SU-DHL-6 (cell line): ENCODE measurements around the gene ZNF215.

Experiments used
- H2AFZ ChIP-seq: fragments of 200-600 bp; sonication (generic); 2 replicates; pipeline ENCODE4 v1.6.1; 2014; ENCODE audit warnings: low read depth, mild to moderate bottlenecking, moderate library complexity, mixed read lengths, antibody characterized with exemption, low read length; ENCODE audit not compliant: severe bottlenecking
- H3F3A ChIP-seq: fragments of 200-600 bp; shearing (Covaris generic); 2 replicates; pipeline ENCODE4 v1.6.0; 2016; ENCODE audit warnings: antibody characterized with exemption, mild to moderate bottlenecking; ENCODE audit not compliant: insufficient read depth
- H3K27ac ChIP-seq: fragments of 200-600 bp; sonication (generic); 2 replicates; pipeline ENCODE4 v1.5.1; 2016; ENCODE audit warnings: low read depth, mild to moderate bottlenecking, low read length, moderate library complexity, mixed read lengths
- H3K27me3 ChIP-seq: fragments of 200-600 bp; sonication (generic), shearing (Covaris generic); 2 replicates; pipeline ENCODE4 v1.6.0; 2014; ENCODE audit warnings: mild to moderate bottlenecking, low read length
- H3K36me3 ChIP-seq: fragments of 200-600 bp; sonication (generic); 2 replicates; pipeline ENCODE4 v1.6.1; 2014; ENCODE audit warnings: mild to moderate bottlenecking, low read length, mixed read lengths
- H3K4me2 ChIP-seq: fragments of 300-600, 200-600 bp; shearing (Covaris generic), sonication (generic); 2 replicates; pipeline ENCODE4 v1.6.0; 2014; ENCODE audit warnings: low read length, low read depth, mild to moderate bottlenecking; ENCODE audit not compliant: poor library complexity, severe bottlenecking
- H3K4me3 ChIP-seq: fragments of 200-600 bp; sonication (generic); 2 replicates; pipeline ENCODE4 v1.5.1; 2014; ENCODE audit warnings: antibody characterized with exemption, low read length, mild to moderate bottlenecking, mixed read lengths; ENCODE audit not compliant: insufficient read depth, poor library complexity, severe bottlenecking
- H3K79me2 ChIP-seq: fragments of 200-600 bp; sonication (generic); 2 replicates; pipeline ENCODE4 v1.6.1; 2014; ENCODE audit warnings: mild to moderate bottlenecking, low read length, moderate library complexity; ENCODE audit not compliant: insufficient read depth
- H3K9ac ChIP-seq: fragments of 200-600 bp; sonication (generic); 2 replicates; pipeline ENCODE4 v1.7.0; 2014; ENCODE audit warnings: mild to moderate bottlenecking, low read length
- H3K9me2 ChIP-seq: fragments of 200-600 bp; sonication (generic); replicated peaks from 2 replicates; pipeline ENCODE4 v1.6.1; 2014; ENCODE audit warnings: low read length; ENCODE audit not compliant: insufficient read depth
- H3K9me3 ChIP-seq: fragments of 200-600 bp; sonication (generic); 2 replicates; pipeline ENCODE4 v1.6.1; 2014; ENCODE audit warnings: low read length, mixed read lengths; ENCODE audit not compliant: insufficient read depth
- H4K20me1 ChIP-seq: fragments of 200-600 bp; sonication (generic); 2 replicates; pipeline ENCODE4 v1.6.1; 2014; ENCODE audit warnings: low read depth, mild to moderate bottlenecking, antibody characterized with exemption, low read length, moderate library complexity, mixed read lengths
- EZH2phosphoT487 ChIP-seq: fragments of 200-600 bp; sonication (generic), shearing (Covaris generic); conservative IDR thresholded peaks from 2 replicates; pipeline ENCODE4 v1.6.1; 2018; ENCODE audit warnings: mild to moderate bottlenecking, antibody characterized with exemption, low read length, moderate library complexity, mixed read lengths
- TF ChIP-seq, protein P1 (sequence below): fragments of 200-600 bp; sonication (generic); IDR thresholded peaks from one replicate; pipeline ENCODE4 v1.5.1; 2017; ENCODE audit warnings: antibody characterized with exemption, mild to moderate bottlenecking, low read length, moderate library complexity; ENCODE audit not compliant: insufficient read depth, poor library complexity, severe bottlenecking

Gene ZNF215

DNA sequence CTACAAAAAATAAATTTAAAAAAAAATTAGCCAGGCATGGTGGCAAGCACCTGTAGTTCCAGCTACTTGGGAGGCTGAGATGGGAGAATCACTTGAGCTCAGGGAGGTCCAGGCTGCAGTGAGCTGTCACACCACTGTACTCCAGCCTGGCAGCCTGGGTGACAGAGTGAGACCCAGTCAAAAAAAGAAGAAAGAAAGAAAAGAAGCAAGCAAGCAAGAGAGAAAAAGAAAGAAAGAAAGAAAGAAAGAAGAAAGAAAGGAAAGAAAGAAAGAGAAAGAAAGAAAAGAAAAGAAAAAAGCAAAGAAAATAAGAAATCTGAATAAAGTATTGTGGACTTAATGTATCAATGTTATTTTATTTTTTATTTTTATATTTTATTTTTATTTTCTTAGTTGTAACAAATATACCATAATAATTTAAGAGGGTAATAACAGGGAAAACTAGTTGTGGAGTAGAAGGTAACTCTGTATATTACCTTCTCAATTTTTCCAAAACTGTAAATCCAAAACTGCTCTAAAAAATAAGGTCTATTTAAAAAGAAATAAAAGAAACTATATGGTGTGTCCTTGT, 1.1 kb upstream of the ZNF215 start:
- no peaks in the 10 kb centered on the region for H3F3A ChIP-seq
- no peak overlapping the region for H3K27ac ChIP-seq
- H3K4me2 ChIP-seq, result no peak overlapping the region
- no peaks in the 10 kb centered on the region for H3K9me2 ChIP-seq
- no peaks in the 10 kb centered on the region for H3K9me3 ChIP-seq
- H3K79me2 ChIP-seq, result no peaks in the 10 kb centered on the region
- no peaks in the 10 kb centered on the region for H4K20me1 ChIP-seq
- no peaks in the 10 kb centered on the region for H3K36me3 ChIP-seq
- no peak overlapping the region for H3K4me3 ChIP-seq
- no peaks in the 10 kb centered on the region for H3K27me3 ChIP-seq
- H2AFZ ChIP-seq, result no peak overlapping the region
- TF ChIP-seq EZH2phosphoT487, result no peak
- TF ChIP-seq, protein P1, sequence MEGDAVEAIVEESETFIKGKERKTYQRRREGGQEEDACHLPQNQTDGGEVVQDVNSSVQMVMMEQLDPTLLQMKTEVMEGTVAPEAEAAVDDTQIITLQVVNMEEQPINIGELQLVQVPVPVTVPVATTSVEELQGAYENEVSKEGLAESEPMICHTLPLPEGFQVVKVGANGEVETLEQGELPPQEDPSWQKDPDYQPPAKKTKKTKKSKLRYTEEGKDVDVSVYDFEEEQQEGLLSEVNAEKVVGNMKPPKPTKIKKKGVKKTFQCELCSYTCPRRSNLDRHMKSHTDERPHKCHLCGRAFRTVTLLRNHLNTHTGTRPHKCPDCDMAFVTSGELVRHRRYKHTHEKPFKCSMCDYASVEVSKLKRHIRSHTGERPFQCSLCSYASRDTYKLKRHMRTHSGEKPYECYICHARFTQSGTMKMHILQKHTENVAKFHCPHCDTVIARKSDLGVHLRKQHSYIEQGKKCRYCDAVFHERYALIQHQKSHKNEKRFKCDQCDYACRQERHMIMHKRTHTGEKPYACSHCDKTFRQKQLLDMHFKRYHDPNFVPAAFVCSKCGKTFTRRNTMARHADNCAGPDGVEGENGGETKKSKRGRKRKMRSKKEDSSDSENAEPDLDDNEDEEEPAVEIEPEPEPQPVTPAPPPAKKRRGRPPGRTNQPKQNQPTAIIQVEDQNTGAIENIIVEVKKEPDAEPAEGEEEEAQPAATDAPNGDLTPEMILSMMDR, result no peak
- H3K9ac ChIP-seq, result no peak overlapping the region

DNA sequence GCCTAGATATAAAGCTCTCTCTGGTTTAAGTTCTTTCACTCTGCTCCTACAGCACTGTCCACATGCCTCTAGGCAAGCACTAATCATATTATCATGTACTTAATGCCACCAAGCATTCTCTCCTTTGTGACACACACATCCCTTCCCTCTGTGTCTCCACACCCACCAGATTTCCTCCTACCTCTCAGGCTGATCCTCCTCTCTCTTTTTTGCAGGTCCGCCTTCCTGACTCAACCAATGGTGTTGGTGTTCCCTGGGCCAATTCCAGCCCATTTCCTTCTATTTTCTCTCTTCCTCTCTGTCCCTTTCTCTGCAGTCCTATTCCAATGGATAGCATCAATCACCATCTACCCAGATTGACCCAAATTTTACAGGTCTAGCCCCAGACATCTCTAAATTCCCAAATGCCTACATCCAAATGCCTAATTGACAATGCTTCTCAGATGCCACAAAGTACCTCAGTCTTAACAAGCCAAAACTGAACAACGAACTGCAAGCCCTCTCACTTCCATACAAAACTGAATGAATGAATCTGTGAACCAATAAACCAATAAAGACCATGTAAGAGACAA, 504 bp upstream of the ZNF215 start:
- Histone ChIP-seq H3K27ac (no peak overlapping the region), H3K27me3 (no peaks in the 10 kb centered on the region), H3K36me3 (no peaks in the 10 kb centered on the region), H3K9ac (no peak overlapping the region), H3K9me3 (no peaks in the 10 kb centered on the region), H2AFZ (no peak overlapping the region), H3F3A (no peaks in the 10 kb centered on the region), H4K20me1 (no peaks in the 10 kb centered on the region), H3K4me3 (no peak overlapping the region), H3K79me2 (no peaks in the 10 kb centered on the region), H3K4me2 (peak overlapping the region; percentile 58), H3K9me2 (no peaks in the 10 kb centered on the region)
- TF ChIP-seq, protein P1, result no peak
- TF ChIP-seq EZH2phosphoT487, result no peak

DNA sequence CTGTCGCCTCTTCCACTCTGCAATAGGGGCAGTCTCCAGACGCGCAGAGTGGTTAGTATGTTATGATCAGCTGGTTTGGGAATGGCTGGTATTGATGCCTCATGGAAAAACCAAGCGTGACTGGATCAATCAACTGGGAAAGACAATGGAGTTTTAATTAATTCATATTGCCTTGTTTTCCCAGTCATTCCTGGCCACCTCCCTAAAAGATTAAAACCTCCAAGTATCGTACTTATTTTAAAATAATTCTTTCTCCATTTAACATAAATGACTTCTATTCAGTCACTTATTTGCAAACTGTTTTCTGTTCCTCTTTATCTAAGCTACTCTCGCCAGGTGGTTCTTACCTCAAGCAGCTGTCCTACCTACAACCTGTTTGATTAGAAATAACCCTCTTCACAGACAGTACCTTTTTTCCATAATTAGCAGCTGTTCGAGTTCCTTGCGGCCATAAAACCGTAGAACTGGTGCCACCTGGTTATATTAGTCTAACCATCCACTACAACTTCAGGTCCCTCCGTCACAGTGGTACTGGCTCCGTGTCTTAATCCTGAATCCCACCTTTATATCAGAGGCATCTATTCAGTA, 898 bp downstream of the ZNF215 start:
- no peaks in the 10 kb centered on the region for H3K9me2 ChIP-seq
- H3K9ac ChIP-seq, result peak overlapping the region; percentile 39
- no peaks in the 10 kb centered on the region for H3K79me2 ChIP-seq
- peak overlapping the region; percentile 15 for H2AFZ ChIP-seq
- TF ChIP-seq, protein P1, result no peak
- no peak for TF ChIP-seq EZH2phosphoT487
- no peak overlapping the region for H3K27ac ChIP-seq
- H3K27me3 ChIP-seq, result no peaks in the 10 kb centered on the region
- H3K36me3 ChIP-seq, result no peaks in the 10 kb centered on the region
- H3K9me3 ChIP-seq, result no peaks in the 10 kb centered on the region
- no peaks in the 10 kb centered on the region for H3F3A ChIP-seq
- peak overlapping the region; percentile 58 for H3K4me2 ChIP-seq
- no peaks in the 10 kb centered on the region for H4K20me1 ChIP-seq
- H3K4me3 ChIP-seq, result peak overlapping the region; percentile 45
